IMR-90 (cell line): ENCODE measurements around the gene LYRM4.

Experiments used
- BHLHE40 ChIP-seq: fragments of 150-350 bp; IDR thresholded peaks from 2 replicates; pipeline ENCODE4 v1.6.1; 2016; ENCODE audit warnings: mild to moderate bottlenecking, low read depth, low read length
- CEBPB ChIP-seq: IDR thresholded peaks from 2 replicates; pipeline ENCODE4 v1.6.1; 2012; ENCODE audit warnings: low read depth, low read length, improper control_type of control experiment
- CHD1 ChIP-seq: IDR thresholded peaks from 2 replicates; pipeline ENCODE4 v1.6.1; 2012; ENCODE audit warnings: low read depth, low read length, improper control_type of control experiment
- FOS ChIP-seq: fragments of 150-350 bp; IDR thresholded peaks from 2 replicates; pipeline ENCODE4 v1.6.1; 2016; ENCODE audit warnings: low read depth, low read length
- MAFK ChIP-seq: IDR thresholded peaks from 2 replicates; pipeline ENCODE4 v1.6.1; 2012; ENCODE audit warnings: low read depth, low read length, improper control_type of control experiment
- MXI1 ChIP-seq: IDR thresholded peaks from 2 replicates; pipeline ENCODE4 v1.6.1; 2012; ENCODE audit warnings: low read depth, mild to moderate bottlenecking, low read length, moderate library complexity, borderline replicate concordance
- NFE2L2 ChIP-seq: fragments of 150-350 bp; IDR thresholded peaks from 2 replicates; pipeline ENCODE4 v1.6.1; 2016; ENCODE audit warnings: low read depth, mild to moderate bottlenecking, low read length
- POLR2A ChIP-seq: IDR thresholded peaks from 2 replicates; pipeline ENCODE4 v1.6.1; 2012; ENCODE audit warnings: mild to moderate bottlenecking, low read depth, low read length
- RAD21 ChIP-seq: IDR thresholded peaks from 2 replicates; pipeline ENCODE4 v1.6.1; 2012; ENCODE audit warnings: low read length, improper control_type of control experiment
- RFX5 ChIP-seq: IDR thresholded peaks from 2 replicates; pipeline ENCODE4 v1.8.0; 2012; ENCODE audit warnings: low read depth, mild to moderate bottlenecking, low read length, moderate library complexity
- SMC3 ChIP-seq: fragments of 150-350 bp; IDR thresholded peaks from 2 replicates; pipeline ENCODE4 v1.6.1; 2016; ENCODE audit warnings: low read depth, mild to moderate bottlenecking, antibody characterized with exemption, low read length, moderate library complexity
- TF ChIP-seq, protein P1 (sequence below): conservative IDR thresholded peaks from 2 replicates; pipeline ENCODE4 v1.5.1; 2012; ENCODE audit warnings: mild to moderate bottlenecking, low read depth, low read length, improper control_type of control experiment
- TF ChIP-seq, protein P2 (sequence below): fragments of 150-350 bp; IDR thresholded peaks from 2 replicates; pipeline ENCODE4 v1.6.1; 2017; ENCODE audit warnings: mild to moderate bottlenecking, antibody characterized with exemption, low read length, low read depth
- TF ChIP-seq, protein P3 (sequence below): fragments of 150-350 bp; IDR thresholded peaks from 2 replicates; pipeline ENCODE4 v1.6.1; 2016; ENCODE audit warnings: low read depth, mild to moderate bottlenecking, low read length, moderate library complexity, borderline replicate concordance

DNA sequence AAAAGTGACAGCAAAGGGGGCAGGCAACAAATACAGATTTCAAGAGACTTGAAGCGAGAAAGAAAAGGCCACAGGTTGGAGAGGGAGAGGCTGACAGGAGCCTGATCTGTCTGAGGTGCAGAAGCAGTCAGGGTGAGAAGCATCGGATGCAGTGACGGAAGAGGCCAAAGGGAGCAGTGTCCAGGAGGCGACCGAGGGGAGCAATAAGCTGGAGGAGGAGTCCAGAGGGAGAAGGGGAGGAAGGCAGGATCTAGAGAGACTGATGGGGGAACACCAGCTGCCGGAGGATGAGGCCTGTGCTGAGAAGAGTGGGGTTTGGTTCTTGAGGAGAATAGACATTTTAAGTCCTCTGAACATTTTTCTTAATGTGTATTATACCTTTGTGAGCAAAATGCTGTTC, 24.3 kb upstream of the LYRM4 start:
- TF ChIP-seq, protein P1, sequence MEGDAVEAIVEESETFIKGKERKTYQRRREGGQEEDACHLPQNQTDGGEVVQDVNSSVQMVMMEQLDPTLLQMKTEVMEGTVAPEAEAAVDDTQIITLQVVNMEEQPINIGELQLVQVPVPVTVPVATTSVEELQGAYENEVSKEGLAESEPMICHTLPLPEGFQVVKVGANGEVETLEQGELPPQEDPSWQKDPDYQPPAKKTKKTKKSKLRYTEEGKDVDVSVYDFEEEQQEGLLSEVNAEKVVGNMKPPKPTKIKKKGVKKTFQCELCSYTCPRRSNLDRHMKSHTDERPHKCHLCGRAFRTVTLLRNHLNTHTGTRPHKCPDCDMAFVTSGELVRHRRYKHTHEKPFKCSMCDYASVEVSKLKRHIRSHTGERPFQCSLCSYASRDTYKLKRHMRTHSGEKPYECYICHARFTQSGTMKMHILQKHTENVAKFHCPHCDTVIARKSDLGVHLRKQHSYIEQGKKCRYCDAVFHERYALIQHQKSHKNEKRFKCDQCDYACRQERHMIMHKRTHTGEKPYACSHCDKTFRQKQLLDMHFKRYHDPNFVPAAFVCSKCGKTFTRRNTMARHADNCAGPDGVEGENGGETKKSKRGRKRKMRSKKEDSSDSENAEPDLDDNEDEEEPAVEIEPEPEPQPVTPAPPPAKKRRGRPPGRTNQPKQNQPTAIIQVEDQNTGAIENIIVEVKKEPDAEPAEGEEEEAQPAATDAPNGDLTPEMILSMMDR: no peak
- TF ChIP-seq, protein P2, sequence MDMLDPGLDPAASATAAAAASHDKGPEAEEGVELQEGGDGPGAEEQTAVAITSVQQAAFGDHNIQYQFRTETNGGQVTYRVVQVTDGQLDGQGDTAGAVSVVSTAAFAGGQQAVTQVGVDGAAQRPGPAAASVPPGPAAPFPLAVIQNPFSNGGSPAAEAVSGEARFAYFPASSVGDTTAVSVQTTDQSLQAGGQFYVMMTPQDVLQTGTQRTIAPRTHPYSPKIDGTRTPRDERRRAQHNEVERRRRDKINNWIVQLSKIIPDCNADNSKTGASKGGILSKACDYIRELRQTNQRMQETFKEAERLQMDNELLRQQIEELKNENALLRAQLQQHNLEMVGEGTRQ: no peak
- TF ChIP-seq RAD21 (no peak), POLR2A (no peak), MXI1 (no peak), SMC3 (no peak), CEBPB (no peak), BHLHE40 (no peak), MAFK (no peak), CHD1 (no peak), NFE2L2 (no peak), FOS (no peak), RFX5 (no peak)
- TF ChIP-seq, protein P3, sequence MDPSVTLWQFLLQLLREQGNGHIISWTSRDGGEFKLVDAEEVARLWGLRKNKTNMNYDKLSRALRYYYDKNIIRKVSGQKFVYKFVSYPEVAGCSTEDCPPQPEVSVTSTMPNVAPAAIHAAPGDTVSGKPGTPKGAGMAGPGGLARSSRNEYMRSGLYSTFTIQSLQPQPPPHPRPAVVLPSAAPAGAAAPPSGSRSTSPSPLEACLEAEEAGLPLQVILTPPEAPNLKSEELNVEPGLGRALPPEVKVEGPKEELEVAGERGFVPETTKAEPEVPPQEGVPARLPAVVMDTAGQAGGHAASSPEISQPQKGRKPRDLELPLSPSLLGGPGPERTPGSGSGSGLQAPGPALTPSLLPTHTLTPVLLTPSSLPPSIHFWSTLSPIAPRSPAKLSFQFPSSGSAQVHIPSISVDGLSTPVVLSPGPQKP: no peak
